Measurements from ENCODE around the gene TGFBI. TPM values are rescaled to one million over a fixed set of nuclear protein-coding genes. Genes with fewer than 3 reads are reported as not detected.

TGFBI gene
- total RNA-seq, 1 donor from 2014 or later, result 47.6 TPM

DNA sequence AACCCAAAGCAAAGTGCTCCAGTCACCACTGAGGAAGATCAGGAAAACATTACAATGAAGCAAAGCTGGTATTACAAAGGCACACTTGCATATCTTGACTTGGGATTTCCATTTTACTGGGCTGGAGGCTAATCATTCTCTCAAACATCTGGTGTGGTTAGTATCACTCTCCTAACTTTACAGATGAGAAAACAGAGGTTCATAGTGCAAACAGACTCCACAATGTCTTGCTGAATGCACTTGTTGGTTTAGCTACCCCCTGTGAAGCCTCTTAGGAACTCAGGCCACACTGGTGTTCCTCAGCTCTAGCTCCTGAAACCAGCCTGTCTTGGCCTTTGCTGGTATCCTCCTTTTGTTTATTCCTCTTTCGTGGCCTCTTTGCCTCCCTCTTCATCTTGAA lies 74.3 kb downstream of the TGFBI start:
- intact Hi-C loops (cut with micrococcal nuclease), result no loop called here
- no peak for ATAC-seq
- DNase-seq, result no peak

DNA sequence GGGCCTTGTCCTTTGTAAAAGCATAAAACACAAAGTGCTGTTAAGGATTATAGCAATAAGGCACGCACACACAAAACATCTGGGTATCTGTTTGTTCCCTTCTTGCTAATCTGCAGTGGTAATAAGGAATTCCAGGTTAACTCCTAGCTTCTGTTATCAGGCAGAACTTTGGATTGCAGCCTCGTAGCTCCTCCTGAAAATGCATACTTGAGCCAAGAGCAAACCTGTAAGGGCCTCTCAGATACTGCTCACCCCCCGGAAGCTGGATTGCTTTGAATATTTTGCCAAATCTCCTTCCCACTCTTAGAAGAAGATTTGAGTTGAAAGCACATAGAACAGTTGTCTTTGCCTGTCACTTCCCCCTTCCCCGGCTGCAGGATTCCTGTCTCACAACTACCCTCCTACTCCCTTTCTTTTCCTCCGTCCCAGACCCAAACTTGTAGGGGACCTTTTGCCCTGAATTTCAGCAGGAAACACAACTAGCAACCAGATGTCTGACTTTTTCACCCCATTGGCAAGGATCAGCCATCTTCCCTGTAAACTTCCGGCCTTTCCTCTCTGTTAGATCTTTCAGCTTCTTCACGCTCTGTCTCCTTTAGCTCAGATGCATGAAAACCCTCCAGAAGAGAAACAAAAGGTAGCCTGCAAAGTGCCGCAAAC lies 75.6 kb downstream of the TGFBI start:
- no peak for ATAC-seq

DNA sequence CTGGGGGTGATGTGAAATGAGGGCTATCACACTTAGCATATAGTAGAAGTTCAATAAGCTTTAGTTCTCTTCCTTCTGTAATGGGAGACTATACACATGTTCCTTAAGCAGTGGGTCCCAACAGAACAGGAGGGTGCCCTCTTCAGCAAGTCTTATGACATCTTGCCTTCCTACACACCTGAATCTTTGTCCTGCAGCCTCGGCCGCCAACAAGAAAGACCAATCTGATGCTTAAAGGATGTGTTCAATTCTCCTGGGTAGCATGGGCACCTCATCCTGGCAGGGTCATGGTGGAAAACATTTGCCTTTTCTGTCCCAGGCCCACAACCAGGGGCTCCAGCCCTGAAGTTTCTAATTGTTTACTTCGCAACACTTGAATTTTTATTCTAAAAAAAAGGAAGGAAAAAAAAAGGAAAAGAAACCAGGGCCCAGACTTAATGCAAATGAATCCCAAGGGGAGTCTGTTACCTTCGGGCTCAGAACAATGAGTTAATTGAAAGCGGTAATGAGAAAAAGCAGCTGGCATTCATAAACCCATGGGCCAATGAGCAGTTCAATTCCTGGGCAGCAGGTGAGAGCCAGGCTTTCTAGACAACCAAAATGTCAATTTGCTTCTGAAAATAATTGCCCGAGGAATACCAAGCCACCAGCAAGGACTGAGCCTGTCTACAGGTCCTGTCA lies 77.7 kb downstream of the TGFBI start:
- ATAC-seq, result no peak
- DNase-seq, result no peak
- intact Hi-C loops (cut with micrococcal nuclease), result no loop called here

More for the DNA sequence above, 75.6 kb downstream of the TGFBI start:
- intact Hi-C loops (cut with micrococcal nuclease), result no loop called here
- no peak for DNase-seq

DNA sequence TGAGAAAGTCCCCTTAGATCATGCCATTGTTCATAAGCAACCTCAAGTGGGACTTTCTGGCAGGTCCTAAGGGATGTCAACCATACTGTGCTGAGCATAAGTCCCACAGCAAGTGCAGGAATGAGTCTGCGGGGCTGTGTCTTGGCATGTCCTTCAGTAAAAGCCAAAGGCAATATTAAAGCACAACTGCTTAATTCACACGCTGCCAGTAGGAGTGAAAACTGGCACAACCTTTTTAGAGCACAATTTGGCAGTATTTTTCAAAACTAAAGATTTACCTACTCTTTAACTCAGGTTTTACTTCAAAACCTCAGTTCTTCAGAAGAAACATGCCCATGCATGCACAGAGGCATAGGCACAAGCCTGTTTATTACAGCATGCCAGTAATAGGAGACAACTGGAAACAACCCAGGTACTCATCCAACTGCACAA lies 79.4 kb downstream of the TGFBI start:
- no peak for DNase-seq
- no peak for ATAC-seq
- intact Hi-C loops (cut with micrococcal nuclease), result no loop called here

DNA sequence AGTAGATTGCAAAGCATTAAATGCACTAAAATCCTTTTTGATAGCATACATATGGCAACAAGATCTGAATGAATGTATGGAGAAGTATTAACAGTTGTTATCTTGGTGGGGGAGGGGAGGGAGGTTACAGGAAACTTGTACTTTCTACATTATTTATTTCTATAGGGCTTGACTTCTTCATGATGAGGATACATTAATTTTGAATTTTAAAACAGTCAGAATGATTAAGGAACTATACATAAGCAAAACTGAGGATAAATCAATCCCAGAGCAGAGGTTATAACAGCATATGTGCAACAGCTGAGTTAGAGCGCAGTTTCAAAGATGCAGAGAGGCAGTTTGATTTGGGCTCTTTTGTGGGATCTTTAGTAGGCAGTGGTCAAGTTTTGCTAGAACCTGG lies 80.0 kb downstream of the TGFBI start:
- intact Hi-C loops (cut with micrococcal nuclease), result no loop called here
- no peak for ATAC-seq
- DNase-seq, result no peak

DNA sequence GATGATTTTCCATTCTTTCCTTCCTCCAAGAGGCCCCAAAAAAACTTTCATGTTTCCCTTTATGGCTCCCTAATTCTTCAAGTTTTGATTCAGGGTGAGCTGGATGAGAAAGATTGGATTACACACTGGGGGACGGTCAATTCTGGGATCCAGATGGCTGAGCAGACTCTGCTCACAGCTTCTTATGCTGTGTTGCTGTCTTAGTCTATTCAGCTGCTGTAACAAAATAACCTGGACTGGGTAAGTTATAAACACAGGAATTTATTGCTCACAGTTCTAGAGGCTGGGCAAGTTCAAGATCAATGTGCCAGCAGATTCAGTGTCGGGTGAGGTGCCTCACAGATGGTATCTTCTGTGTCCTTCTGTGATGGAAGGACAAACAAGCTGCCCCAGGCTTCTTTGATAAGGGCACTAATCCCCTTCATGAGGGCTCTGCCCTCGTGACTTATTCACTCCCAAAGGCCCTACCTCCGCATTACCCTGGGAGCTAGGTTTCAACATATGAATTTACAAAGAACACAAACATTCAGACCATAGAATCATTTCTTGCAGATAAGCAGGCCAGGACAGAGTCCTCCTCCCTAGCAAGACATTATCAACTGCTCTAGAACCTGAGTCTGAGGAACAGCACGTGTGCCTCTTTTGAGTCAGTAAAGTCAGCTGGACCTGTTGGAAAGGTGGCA lies 80.8 kb downstream of the TGFBI start:
- ATAC-seq (no peak), DNase-seq (no peak)
- intact Hi-C loops (cut with micrococcal nuclease), result no loop called here

Other genes with a start within 250 kb of the TGFBI start
- gene SLC25A48, start 194.3 kb upstream of the TGFBI start, total RNA-seq, result 0.40 TPM
- not detected for gene IL9, start 133.1 kb upstream of the TGFBI start, total RNA-seq
- not detected for gene LECT2, start 74.0 kb upstream of the TGFBI start, total RNA-seq
- gene SMAD5, start 103.9 kb downstream of the TGFBI start, total RNA-seq, result 41.7 TPM
- gene SMIM32, start 164.2 kb downstream of the TGFBI start, total RNA-seq, result not detected

Measured in left ventricle myocardium superior (tissue), 1 donor.